HepG2 (cell line): ENCODE data around the gene POU2F2. TPM values are rescaled to one million over a fixed set of nuclear protein-coding genes. Genes with fewer than 3 reads are reported as not detected.

Experiments
- ATF7 ChIP-seq, 2 experiments: fragments of 450-650 bp in 1 of 2; sonication (generic) in 1 of 2; formaldehyde crosslinking in 1 of 2; IDR thresholded peaks; 2 replicates each; pipeline versions ENCODE4 v1.4.0 to v1.6.1; 2016 to 2020; ENCODE audit warnings: antibody characterized with exemption in 1 of 2, mild to moderate bottlenecking in 1 of 2, missing genetic modification reagents in 1 of 2
- ATM ChIP-seq: fragments of 450-650 bp; IDR thresholded peaks from 2 replicates; pipeline ENCODE4 v1.7.1; 2017; ENCODE audit warnings: mild to moderate bottlenecking, borderline replicate concordance
- CEBPZ ChIP-seq: IDR thresholded peaks from 2 replicates; pipeline ENCODE4 v1.6.1; 2012; ENCODE audit warnings: low read length, improper control_type of control experiment
- MXD3 ChIP-seq: IDR thresholded peaks from 2 replicates; pipeline ENCODE4 v1.6.1; 2016; ENCODE audit warnings: mild to moderate bottlenecking, missing biosample characterization, missing genetic modification reagents
- NCOA2 ChIP-seq: sonication (generic); formaldehyde crosslinking; IDR thresholded peaks from 2 replicates; pipeline ENCODE4 v1.8.0; 2022; ENCODE audit warnings: inconsistent platforms
- NFKBIZ ChIP-seq: IDR thresholded peaks from 2 replicates; pipeline ENCODE4 v1.6.1; 2018; ENCODE audit warnings: missing genetic modification reagents, missing compliant biosample characterization
- NR2C2 ChIP-seq: sonication (generic); formaldehyde crosslinking; IDR thresholded peaks from 2 replicates; pipeline ENCODE4 v1.4.0; 2020; ENCODE audit warnings: missing genetic modification reagents, mild to moderate bottlenecking, moderate library complexity, borderline replicate concordance
- NR2F2 ChIP-seq: IDR thresholded peaks from 2 replicates; pipeline ENCODE4 v1.6.1; 2012; ENCODE audit warnings: low read depth, inconsistent platforms, borderline replicate concordance
- RBM22 ChIP-seq: fragments of 200-400 bp; formaldehyde crosslinking; optimal IDR thresholded peaks from 2 replicates; pipeline ENCODE3; 2017; ENCODE audit warnings: mild to moderate bottlenecking, low read length, moderate library complexity
- SIX4 ChIP-seq: sonication (generic); formaldehyde crosslinking; IDR thresholded peaks from 2 replicates; pipeline ENCODE4 v1.4.0; 2020; ENCODE audit warnings: missing genetic modification reagents
- SUZ12 ChIP-seq: fragments of 150-350 bp; IDR thresholded peaks from 2 replicates; pipeline ENCODE4 v1.6.1; 2014; ENCODE audit warnings: low read depth, low read length
- THRA ChIP-seq: sonication (generic); formaldehyde crosslinking; IDR thresholded peaks from 2 replicates; pipeline ENCODE4 v1.4.0; 2020; ENCODE audit warnings: missing genetic modification reagents, borderline replicate concordance
- ZBTB1 ChIP-seq: sonication (generic); formaldehyde crosslinking; IDR thresholded peaks from 2 replicates; pipeline ENCODE4 v1.4.0; 2020; ENCODE audit warnings: missing genetic modification reagents, borderline replicate concordance
- ZNF235 ChIP-seq: sonication (generic); formaldehyde crosslinking; IDR thresholded peaks from 2 replicates; pipeline ENCODE4 v1.8.1; 2023; ENCODE audit warnings: mild to moderate bottlenecking, missing genetic modification reagents, borderline replicate concordance
- ZNF264 ChIP-seq: sonication (generic); formaldehyde crosslinking; IDR thresholded peaks from 2 replicates; pipeline ENCODE4 v1.4.0; 2020; ENCODE audit warnings: missing genetic modification reagents
- ZNF331 ChIP-seq: sonication (generic); formaldehyde crosslinking; IDR thresholded peaks from 2 replicates; pipeline ENCODE4 v1.4.0; 2020; ENCODE audit warnings: missing genetic modification reagents
- ZNF335 ChIP-seq: sonication (generic); formaldehyde crosslinking; IDR thresholded peaks from 2 replicates; pipeline ENCODE4 v1.4.0; 2020; ENCODE audit warnings: missing genetic modification reagents
- ZNF431 ChIP-seq: sonication (generic); formaldehyde crosslinking; IDR thresholded peaks from 2 replicates; pipeline ENCODE4 v1.9.0; 2022; ENCODE audit warnings: missing genetic modification reagents, low read depth, mild to moderate bottlenecking, borderline replicate concordance
- ZNF556 ChIP-seq: sonication (generic); formaldehyde crosslinking; IDR thresholded peaks from 2 replicates; pipeline ENCODE4 v1.4.0; 2020; ENCODE audit warnings: mild to moderate bottlenecking, missing genetic modification reagents, borderline replicate concordance
- ZNF790 ChIP-seq: sonication (generic); formaldehyde crosslinking; IDR thresholded peaks from 2 replicates; pipeline ENCODE4 v1.8.0; 2022; ENCODE audit warnings: missing genetic modification reagents, mild to moderate bottlenecking, borderline replicate concordance
- ZNF891 ChIP-seq: sonication (generic); formaldehyde crosslinking; IDR thresholded peaks from 2 replicates; pipeline ENCODE4 v1.5.0; 2020; ENCODE audit warnings: mild to moderate bottlenecking, missing genetic modification reagents
- ZSCAN21 ChIP-seq: sonication (generic); formaldehyde crosslinking; IDR thresholded peaks from 2 replicates; pipeline ENCODE4 v1.8.0; 2022; ENCODE audit warnings: mild to moderate bottlenecking, missing genetic modification reagents, moderate library complexity, borderline replicate concordance
- polyA plus RNA-seq, 8 experiments: library from polyadenylated mRNA; depleted of rRNA in 3 of 8; stranded (reverse) in 7 of 8; unstranded in 1 of 8; fragments of >200 nt; fragmentation: Illumina TruSeq in 4 of 8; extraction: Trizol in 4 of 8; gene quantifications; 2 replicates each; pipeline versions ENCODE4 v1.2.1 to v1.2.3, GENCODE V29; 2011 to 2016; ENCODE audit warnings: low read depth in 4 of 8, missing spikeins in 1 of 8, mixed read lengths in 1 of 8; ENCODE audit not compliant: insufficient read depth in 1 of 8
- total RNA-seq, 5 experiments: library from RNA; depleted of rRNA; stranded (reverse); fragments of >200 nt; fragmentation: Illumina TruSeq; extraction: Trizol; gene quantifications; 2 replicates each; pipeline ENCODE4 v1.2.3, GENCODE V29; 2016; ENCODE audit warnings: low read depth in 1 of 5
- TF ChIP-seq, protein P1 (sequence below): sonication (generic); formaldehyde crosslinking; IDR thresholded peaks from 2 replicates; pipeline ENCODE4 v1.5.0; 2020; ENCODE audit warnings: mild to moderate bottlenecking, missing genetic modification reagents, borderline replicate concordance

Gene POU2F2
- total and polyA plus RNA-seq, 2 of the 13 experiments (the other 11 are each of a cell fraction or from before 2014, with no cell fraction given) = 0.09 to 0.17 TPM

DNA sequence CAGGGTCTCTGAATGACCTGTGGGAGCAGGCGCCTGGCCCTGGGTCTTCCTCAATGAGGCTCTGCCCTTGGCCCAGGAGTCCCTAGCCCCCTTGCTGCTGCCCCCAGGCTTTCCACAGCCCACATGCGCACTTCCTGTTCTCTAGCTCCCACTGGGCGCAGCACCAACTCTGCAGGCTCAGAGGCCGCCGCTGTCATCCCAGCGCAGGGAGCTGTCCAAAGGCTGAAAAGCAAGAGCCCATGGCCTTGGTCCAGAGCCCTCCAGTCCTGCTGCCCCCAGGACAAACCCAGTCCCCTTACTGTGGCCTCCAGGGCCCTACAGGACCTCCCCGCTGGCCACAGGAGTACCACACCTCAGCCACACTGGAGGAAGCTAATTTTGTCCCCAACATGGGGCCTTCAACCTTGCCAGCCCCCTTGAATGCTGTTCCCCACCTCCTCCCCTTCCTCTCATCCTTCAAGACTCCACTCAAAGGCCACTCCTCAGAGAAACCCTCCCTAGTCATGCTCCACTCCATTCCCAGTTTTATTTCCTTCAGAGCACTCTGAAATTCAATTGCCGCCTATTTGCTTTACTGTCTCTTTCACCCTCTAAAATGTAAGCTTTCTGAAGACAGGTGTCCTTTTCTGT is 8.0 kb upstream of the POU2F2 start (continued):
- TF ChIP-seq NCOA2 (CRISPR knock-in tag) (peak; percentile 48; the same call in 1 of the 2 replicates), NR2F2 (no peak), ZNF335 (CRISPR knock-in tag) (peak; percentile 57; the same call in 1 of the 2 replicates), ZNF891 (CRISPR knock-in tag) (peak; percentile 69), ZBTB1 (CRISPR knock-in tag) (no peak), ATM (no peak), SUZ12 (no peak), NR2C2 (no peak), ZNF556 (CRISPR knock-in tag) (no peak), ZNF235 (CRISPR knock-in tag) (no peak), CEBPZ (no peak), RBM22 (no peak), ZSCAN21 (CRISPR knock-in tag) (peak; percentile 55; the same call in 1 of the 2 replicates), NFKBIZ (0 out of 2 replicates have a peak, but pooled peaks have one; percentile 34), SIX4 (CRISPR knock-in tag) (0 out of 2 replicates have a peak, but pooled peaks have one; percentile 50), ZNF331 (CRISPR knock-in tag) (peak; percentile 71; the same call in 1 of the 2 replicates), ZNF264 (CRISPR knock-in tag) (no peak), THRA (CRISPR knock-in tag) (peak; percentile 53; the same call in 1 of the 2 replicates), ZNF431 (CRISPR knock-in tag) (no peak), MXD3 (CRISPR knock-in tag) (peak; percentile 69; the same call in 1 of the 2 replicates), ATF7 (IDR thresholded peaks at IDR 0.05) (no peak), ATF7 (CRISPR knock-in tag; IDR thresholded peaks at IDR 0.05) (no peak), ZNF790 (no peak)
- TF ChIP-seq, protein P1, sequence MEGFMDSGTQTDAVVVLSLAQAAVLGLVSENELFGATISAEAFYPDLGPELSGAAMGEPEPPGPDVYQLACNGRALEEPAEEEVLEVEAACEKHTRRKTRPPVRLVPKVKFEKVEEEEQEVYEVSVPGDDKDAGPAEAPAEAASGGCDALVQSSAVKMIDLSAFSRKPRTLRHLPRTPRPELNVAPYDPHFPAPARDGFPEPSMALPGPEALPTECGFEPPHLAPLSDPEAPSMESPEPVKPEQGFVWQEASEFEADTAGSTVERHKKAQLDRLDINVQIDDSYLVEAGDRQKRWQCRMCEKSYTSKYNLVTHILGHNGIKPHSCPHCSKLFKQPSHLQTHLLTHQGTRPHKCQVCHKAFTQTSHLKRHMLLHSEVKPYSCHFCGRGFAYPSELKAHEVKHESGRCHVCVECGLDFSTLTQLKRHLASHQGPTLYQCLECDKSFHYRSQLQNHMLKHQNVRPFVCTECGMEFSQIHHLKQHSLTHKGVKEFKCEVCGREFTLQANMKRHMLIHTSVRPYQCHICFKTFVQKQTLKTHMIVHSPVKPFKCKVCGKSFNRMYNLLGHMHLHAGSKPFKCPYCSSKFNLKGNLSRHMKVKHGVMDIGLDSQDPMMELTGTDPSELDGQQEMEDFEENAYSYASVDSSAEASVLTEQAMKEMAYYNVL = no peak
